HG03439 (cell line): ENCODE results near the gene IER5L.
A peak's percentile ranks its signal among the peaks of the same experiment; 100 is the strongest.
"Not testable (repeated sequence)": the region's sequence is repeated elsewhere in the genome, so short reads cannot be mapped to it uniquely, and the experiment has no call there.

Experiments used
- ATAC-seq: cut with Tn5 transposase; IDR thresholded peaks from one replicate; pipeline ENCODE4 v1.9.1; 2021; ENCODE audit warnings: mild to moderate bottlenecking, moderate library complexity; ENCODE audit not compliant: unreplicated experiment

IER5L gene

DNA sequence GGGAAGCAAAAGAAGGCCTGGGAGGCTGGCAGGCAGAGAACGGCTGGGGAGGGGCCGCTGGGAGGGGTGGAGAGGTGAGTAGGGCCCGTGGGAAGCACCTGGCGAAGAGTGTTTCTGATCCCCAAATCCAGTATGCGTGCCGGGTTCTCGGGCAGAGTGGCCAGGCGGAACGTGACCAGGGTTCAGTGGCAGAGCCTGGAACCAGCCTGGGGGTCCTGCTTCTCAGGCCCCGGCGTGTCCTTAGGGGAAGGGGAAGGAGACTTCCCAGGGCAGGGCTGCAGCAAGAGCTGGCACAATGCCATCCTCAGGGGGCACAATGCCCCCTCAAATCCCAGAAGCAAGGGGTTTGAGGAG is 25.5 kb upstream of the IER5L start:
- no peak for ATAC-seq

GRCh38 chr9:129202613-129203555 is 24.8 kb upstream of the IER5L start:
- ATAC-seq: peak; percentile 89

GRCh38 chr9:129201866-129202265 is 23.8 kb upstream of the IER5L start:
- no peak for ATAC-seq

- ATAC-seq: no peak
Measured at GRCh38 chr9:129201289-129201688, 23.2 kb upstream of the IER5L start.

DNA sequence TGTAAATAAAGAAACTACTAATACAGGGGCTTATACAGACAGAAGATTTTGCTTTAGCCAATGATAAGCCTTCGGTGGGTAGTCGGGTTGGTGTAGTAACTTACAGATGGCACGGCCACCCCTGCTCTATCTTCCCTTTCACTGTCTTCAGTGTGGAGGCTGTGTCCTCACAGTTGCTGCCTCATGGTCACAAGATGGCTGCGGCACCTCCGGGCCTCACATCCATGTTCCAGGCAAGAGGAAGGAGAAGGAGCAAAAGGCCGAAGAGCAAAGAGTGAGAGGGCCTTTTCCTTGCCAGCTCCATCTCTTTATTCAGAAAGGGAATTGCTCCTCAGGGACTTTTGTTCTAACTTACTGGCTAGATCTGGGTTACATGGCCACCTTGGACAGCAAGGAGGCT is 22.2 kb upstream of the IER5L start:
- no peak for ATAC-seq

DNA sequence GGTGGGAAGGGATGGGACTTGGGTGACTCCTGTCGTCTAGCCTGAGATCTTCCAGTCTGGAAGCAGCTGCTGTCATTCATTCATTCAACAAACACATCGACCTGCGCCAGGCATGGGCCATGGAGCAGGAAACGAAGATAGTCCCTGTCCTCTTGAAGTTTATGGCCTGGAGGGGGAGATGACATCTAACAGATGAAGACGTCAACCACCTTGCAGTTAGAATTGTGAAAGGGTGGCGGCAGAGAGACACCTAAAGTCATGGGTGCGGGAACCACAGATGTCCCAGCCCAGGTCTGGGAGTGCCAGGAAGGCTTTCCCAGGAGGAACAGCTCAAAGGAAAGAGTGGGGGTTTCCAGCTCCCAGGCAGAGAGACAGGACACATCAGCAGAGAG is 21.0 kb upstream of the IER5L start:
- no peak for ATAC-seq

GRCh38 chr9:129198319-129199043 is 20.4 kb upstream of the IER5L start:
- no peak for ATAC-seq

DNA sequence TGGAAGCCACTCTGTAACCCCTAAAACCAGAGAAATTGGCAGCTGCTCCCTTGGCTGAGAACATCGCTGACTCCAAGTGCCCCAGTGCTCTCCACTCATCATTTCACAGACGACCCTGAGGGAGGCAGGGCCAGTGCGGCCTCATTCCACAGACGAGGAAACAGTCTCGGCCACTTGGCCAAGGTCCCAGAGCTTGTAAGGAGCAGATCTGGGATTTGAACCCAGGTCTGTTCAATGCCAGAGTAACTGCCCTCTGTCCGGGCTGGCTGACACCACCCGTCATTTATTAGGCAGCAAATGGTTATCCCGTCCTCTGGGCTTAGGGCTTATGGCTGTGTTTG is 19.9 kb upstream of the IER5L start:
- no peak for ATAC-seq

- not testable (repeated sequence) for ATAC-seq
Measured at GRCh38 chr9:129197045-129197444, 19.0 kb upstream of the IER5L start.

- ATAC-seq: no peak
Measured at GRCh38 chr9:129195606-129196005, 17.5 kb upstream of the IER5L start.

- no peak for ATAC-seq
Measured at GRCh38 chr9:129194221-129194620, 16.2 kb upstream of the IER5L start.

- no peak for ATAC-seq
Measured at GRCh38 chr9:129193655-129194054, 15.6 kb upstream of the IER5L start.

DNA sequence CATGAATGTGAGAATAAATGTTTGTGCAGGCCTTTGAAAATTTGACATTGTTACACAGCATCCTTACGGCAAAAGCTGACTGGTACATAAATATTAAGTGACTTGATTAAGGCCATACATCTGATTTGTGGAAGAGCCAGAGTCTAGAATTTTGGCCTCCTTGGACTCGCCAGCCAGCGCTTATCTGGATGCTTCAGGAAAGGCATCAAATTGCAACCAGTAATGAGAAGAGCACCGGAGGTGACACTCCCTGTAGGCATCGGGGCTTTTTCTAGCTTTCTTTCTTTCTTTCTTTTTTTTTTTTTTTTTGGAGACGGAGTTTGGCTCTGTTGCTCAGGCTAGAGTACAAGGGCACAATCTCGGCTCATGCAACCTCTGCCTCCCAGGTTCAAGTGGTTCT is 13.2 kb upstream of the IER5L start:
- ATAC-seq: no peak

- ATAC-seq: not testable (repeated sequence)
Measured at GRCh38 chr9:129189971-129190370, 11.9 kb upstream of the IER5L start.

DNA sequence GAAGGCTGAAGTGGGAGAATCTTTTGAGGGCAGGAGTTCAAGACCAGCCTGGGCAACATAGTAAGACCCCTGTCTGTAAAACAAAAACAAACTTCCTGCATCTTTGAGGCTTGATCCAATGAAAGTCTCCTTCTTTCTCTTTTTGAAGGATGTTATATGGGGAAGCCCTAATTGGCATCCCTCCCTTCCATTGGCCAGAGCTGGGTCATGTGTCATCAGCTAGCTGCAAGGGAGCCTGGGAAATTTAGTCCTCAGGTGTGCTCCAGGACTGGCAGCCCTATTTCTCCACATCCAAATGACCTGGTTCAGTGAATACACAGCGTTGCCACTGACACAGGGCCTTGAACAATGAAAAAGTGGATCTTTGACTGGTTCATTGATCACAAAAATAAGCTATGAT is 9.0 kb upstream of the IER5L start:
- no peak for ATAC-seq

DNA sequence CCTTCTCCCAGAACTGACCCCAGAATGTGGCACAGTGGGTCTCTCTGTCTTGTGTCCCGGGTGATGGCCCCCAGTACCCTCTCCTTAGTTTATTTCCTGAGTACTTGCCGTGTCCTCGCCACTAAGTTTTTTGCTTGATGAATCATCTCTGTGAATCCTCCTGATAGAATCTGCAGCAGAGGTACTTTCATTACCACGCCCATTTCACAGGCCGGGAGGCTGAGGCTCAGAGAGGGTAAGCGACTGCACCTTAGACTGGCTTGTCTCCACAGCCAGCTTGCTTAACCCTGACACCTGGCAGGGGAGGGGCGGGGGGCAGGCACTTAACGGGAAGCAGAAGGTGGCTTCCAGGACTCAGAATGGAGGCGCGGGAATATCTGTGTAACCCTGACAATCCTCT is 7.9 kb upstream of the IER5L start:
- ATAC-seq: no peak

GRCh38 chr9:129185402-129185801 is 7.3 kb upstream of the IER5L start:
- no peak for ATAC-seq

DNA sequence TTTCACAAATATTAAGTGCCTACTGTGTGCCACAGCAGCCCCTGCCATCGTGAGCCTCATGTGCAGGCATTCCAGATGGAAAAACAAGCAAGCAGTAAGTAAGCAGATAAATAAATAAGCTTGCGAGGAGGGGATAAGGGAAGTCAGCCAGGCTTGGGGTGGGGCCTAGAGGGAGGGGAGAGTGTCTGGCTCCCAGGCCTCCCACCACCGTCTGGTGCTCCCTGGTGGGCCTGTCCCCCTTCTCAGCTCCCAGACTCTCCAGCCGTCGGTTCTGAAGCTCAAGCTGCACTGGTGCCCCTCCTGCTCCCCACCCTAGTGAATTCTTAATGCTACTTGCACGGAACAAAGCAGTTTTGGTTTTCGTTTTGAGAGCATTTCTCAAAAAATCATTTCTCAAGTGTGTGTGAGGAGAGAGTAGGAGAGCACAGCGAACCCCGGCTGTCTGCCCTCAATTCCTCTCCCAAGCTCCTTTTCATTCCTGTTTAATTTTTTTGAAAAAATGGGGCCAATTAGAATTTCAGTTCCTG is 6.6 kb upstream of the IER5L start:
- no peak for ATAC-seq

DNA sequence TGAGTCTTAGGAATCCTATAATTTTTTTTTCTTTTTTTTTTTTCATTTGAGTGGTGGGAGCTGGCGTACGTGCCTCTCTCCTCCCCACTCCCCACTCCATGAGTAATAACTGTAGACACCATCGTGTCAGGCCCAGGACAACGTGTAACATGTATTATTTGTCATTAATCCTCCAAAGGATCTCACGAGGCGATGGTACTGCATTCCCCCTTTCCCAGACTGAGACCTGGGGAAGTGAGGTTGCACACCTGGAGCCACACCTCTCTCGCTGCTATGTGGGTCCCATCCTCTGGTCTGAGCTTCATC is 6.1 kb upstream of the IER5L start:
- ATAC-seq: no peak

- no peak for ATAC-seq
Measured at GRCh38 chr9:129183495-129184218, 5.6 kb upstream of the IER5L start.

DNA sequence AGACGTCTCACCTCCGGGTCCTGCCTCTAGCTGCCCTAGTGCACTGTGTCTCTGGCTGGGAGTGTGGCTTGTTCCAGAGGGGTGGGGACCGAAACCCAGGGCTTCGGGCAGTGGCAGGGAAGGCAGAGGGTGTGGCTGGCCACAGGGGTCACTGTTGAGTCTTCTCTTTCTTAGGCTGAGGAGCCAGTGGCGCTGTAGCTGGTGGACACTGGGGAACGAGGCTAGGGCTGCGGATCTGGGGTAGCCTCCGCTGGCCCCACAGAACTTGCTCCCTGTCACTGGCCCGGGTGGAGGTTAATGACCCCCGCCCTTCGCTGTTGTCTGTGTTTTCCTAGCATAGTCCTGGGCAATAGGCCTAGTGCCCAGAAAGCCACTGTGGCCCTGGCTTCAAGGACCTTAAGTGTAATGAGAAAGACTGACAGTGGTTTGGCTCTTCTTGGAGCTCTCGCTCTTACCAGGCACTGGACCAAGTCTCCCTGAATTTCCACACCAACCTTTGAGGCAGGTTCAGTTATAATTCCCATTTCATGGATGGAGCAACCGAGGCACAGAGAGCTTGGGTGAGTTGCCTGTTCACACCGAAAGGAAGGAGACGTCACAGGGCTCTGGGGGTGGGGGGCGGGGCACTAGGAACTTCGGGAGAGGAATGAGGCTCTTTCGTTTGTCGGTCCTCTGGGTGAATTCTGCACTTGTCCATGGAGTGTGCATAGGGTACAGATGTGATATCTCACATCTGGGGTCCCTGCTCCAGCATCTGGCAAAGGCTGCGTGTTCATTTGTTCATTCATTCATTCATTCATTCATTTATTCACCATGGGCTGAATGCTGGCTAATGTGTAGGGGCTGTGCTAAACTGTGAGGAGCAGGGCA is 4.8 kb upstream of the IER5L start:
- ATAC-seq: no peak
